GM10847 (cell line): ENCODE data around the gene FAM168A.

Experiments
- POLR2A ChIP-seq: IDR thresholded peaks from 2 replicates; pipeline ENCODE4 v1.6.1; 2011; ENCODE audit not compliant: insufficient read length; ENCODE audit errors: extremely low read depth

Gene FAM168A

GRCh38 chr11:73518195-73518594 is 79.7 kb downstream of the FAM168A start:
- no peak for TF ChIP-seq POLR2A

- TF ChIP-seq POLR2A = no peak
Measured at GRCh38 chr11:73516080-73516479, 81.8 kb downstream of the FAM168A start.

- no peak for TF ChIP-seq POLR2A
Measured at GRCh38 chr11:73513707-73514106, 84.2 kb downstream of the FAM168A start.

GRCh38 chr11:73510877-73511276 is 87.0 kb downstream of the FAM168A start:
- TF ChIP-seq POLR2A = no peak

GRCh38 chr11:73510106-73510505 is 87.8 kb downstream of the FAM168A start:
- no peak for TF ChIP-seq POLR2A

GRCh38 chr11:73509188-73509587 is 88.7 kb downstream of the FAM168A start:
- no peak for TF ChIP-seq POLR2A

GRCh38 chr11:73508243-73509176 is 89.4 kb downstream of the FAM168A start:
- no peak for TF ChIP-seq POLR2A

- TF ChIP-seq POLR2A = no peak
Measured at GRCh38 chr11:73507086-73507485, 90.8 kb downstream of the FAM168A start.

GRCh38 chr11:73506038-73506437 is 91.9 kb downstream of the FAM168A start:
- TF ChIP-seq POLR2A = no peak

GRCh38 chr11:73498343-73498742 is 99.6 kb downstream of the FAM168A start:
- no peak for TF ChIP-seq POLR2A

GRCh38 chr11:73496134-73496533 is 101.8 kb downstream of the FAM168A start:
- no peak for TF ChIP-seq POLR2A

- TF ChIP-seq POLR2A = no peak
Measured at GRCh38 chr11:73495731-73496130, 102.2 kb downstream of the FAM168A start.

- TF ChIP-seq POLR2A = no peak
Measured at GRCh38 chr11:73493956-73494598, 103.8 kb downstream of the FAM168A start.

GRCh38 chr11:73481626-73482025 is 116.3 kb downstream of the FAM168A start:
- TF ChIP-seq POLR2A = no peak

GRCh38 chr11:73480677-73481076 is 117.2 kb downstream of the FAM168A start:
- TF ChIP-seq POLR2A = no peak

- TF ChIP-seq POLR2A = no peak
Measured at GRCh38 chr11:73478737-73479347, 119.1 kb downstream of the FAM168A start.

- TF ChIP-seq POLR2A = no peak
Measured at GRCh38 chr11:73477518-73477917, 120.4 kb downstream of the FAM168A start.
